Large intestine (tissue), 3 donors: ENCODE data around the gene KIT. TPM values are rescaled to one million over a fixed set of nuclear protein-coding genes. Genes with fewer than 3 reads are reported as not detected.

Experiments
- DNase-seq, 2 donors: peaks; one replicate each; pipeline versions ENCODE4 v3.0.0 to v3.0.0-alpha.2; 2013
- H3K27ac ChIP-seq: one replicate; pipeline ENCODE4 v1.5.1; 2013; ENCODE audit warnings: low read length
- H3K27me3 ChIP-seq: 2 replicates; pipeline ENCODE4 v1.6.1; 2013; ENCODE audit warnings: low read length; ENCODE audit not compliant: control insufficient read depth, insufficient read depth
- H3K36me3 ChIP-seq: 2 replicates; pipeline ENCODE4 v1.6.1; 2013; ENCODE audit warnings: low read length; ENCODE audit not compliant: control insufficient read depth, insufficient read depth
- H3K4me1 ChIP-seq: one replicate; pipeline ENCODE4 v1.6.1; 2013; ENCODE audit warnings: low read length; ENCODE audit not compliant: control insufficient read depth, insufficient read depth
- H3K4me3 ChIP-seq: one replicate; pipeline ENCODE4 v1.5.1; 2013; ENCODE audit warnings: low read length
- H3K9me3 ChIP-seq: one replicate; pipeline ENCODE4 v1.6.1; 2013; ENCODE audit warnings: mild to moderate bottlenecking, low read depth, low read length, moderate library complexity; ENCODE audit not compliant: control insufficient read depth
- WGBS: methylation state at CpG from one replicate; pipeline ENCODE4 v1.1.5; 2013; ENCODE audit warnings: low lambda C conversion rate; ENCODE audit not compliant: insufficient coverage; 5-methylcytosine and 5-hydroxymethylcytosine counted together
- polyA plus RNA-seq: library from polyadenylated mRNA; unstranded; fragments of 120-200 nt; gene quantifications from one replicate; pipeline ENCODE4 v1.2.1, GENCODE V29; 2013

The KIT gene
- polyA plus RNA-seq, 1 donor, result 20.3 TPM

DNA sequence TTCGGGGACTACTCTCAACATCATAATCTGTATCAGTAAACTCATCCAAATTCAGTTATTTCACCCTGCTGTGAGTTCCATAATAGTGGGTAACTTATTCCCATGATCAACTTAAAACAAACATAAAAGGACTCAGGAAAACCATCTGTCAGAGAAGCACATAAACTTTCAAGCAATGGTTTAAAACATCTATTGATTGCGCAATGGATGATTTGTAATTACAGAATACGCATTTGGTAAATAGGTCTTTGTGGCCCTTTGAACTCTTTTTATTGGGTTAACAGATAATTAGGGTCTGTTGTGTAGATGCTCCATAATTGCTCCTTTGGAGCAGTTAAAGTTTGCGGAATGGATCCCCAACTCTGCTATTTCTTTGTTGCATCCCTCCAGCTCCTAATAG is 115.3 kb downstream of the KIT start:
- no peaks in the 10 kb centered on the region for H3K36me3 ChIP-seq
- WGBS, result 88% methylated on average over 2 of the region's 4 CpGs
- no peaks in the 10 kb centered on the region for H3K4me1 ChIP-seq
- peaks cover 2% of the 10 kb centered on the region for H3K27me3 ChIP-seq
- DNase-seq, result no peak
- no peaks in the 10 kb centered on the region for H3K9me3 ChIP-seq
- H3K4me3 ChIP-seq, result no peak overlapping the region
- H3K27ac ChIP-seq, result no peak overlapping the region

DNA sequence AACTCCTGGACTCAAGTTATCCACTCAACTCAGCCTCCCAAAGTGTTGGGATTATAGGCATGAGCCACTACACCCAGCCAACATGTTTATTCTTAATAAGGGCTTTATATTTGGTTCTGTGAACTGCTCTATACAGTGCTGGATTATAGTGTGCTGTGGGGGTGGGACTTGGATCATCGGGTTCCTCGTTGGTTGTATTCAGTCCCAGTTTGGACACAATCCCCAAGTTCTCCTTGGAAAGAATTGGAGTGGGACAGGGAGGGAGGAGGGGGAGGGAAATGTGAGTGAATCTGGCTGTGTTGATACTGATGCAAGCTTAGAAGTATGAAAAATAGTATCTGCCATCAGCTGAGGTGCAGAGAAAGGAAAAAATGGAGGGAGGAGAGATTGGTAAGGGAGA is 121.3 kb downstream of the KIT start:
- Histone ChIP-seq H3K9me3 (no peaks in the 10 kb centered on the region), H3K27me3 (peaks cover 2% of the 10 kb centered on the region), H3K4me3 (no peak overlapping the region), H3K4me1 (no peaks in the 10 kb centered on the region), H3K27ac (no peak overlapping the region), H3K36me3 (no peaks in the 10 kb centered on the region)
- no peak for DNase-seq
- WGBS, result no CpG with 5 or more reads among the region's 2 CpGs

DNA sequence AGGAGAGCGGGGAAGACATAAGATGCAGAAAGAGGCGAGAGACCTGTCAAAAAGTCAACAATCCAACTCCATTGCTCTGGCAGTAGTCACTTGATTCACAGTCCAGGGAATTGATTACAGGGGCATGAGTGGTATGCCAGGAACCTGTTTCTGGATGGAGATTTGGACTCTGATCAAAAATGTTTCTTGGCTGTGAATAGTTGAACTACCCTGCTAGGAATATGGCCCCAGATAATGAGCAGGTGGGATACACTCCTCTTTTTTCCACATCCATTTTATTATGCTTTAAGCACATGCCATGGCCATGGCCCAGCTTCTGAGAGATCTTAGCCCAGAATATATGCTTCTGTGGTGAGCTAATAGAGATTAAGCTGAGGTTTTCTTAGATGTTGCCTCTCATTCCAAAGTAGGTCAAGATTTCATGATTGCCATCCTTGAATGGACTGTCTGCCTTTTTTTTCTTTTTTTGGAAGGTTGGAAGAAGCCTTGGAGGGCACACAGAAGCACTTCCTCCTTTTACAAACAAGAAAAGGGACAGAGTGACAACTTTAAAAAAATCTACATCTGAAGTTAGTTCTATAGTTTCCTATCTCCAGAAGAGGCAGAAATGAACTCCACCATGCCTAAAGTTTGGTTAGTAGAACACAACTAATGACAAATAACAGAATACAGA is 121.9 kb downstream of the KIT start:
- 100% methylated on average over 2 of the region's 2 CpGs for WGBS
- no peaks in the 10 kb centered on the region for H3K9me3 ChIP-seq
- H3K36me3 ChIP-seq, result no peaks in the 10 kb centered on the region
- no peak overlapping the region for H3K4me3 ChIP-seq
- H3K27me3 ChIP-seq, result peaks cover 2% of the 10 kb centered on the region
- no peak overlapping the region for H3K27ac ChIP-seq
- no peaks in the 10 kb centered on the region for H3K4me1 ChIP-seq
- no peak for DNase-seq

DNA sequence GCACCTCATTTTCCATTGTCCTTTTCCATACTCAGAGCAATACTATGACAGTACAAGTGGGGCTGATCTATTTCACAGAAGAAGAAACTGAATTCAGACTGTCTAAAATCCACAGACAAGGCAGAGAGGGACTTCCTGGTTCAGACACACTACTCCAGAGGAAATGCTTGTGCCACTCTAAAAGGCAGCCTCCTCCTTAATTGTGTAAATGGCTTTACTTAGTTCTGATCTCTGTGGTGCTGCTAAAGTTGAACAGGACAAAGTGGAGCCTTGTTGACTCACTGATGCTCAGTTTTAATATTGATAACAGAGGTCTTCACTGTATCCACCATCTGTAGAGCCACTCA is 122.4 kb downstream of the KIT start:
- peaks cover 2% of the 10 kb centered on the region for H3K27me3 ChIP-seq
- H3K9me3 ChIP-seq, result no peaks in the 10 kb centered on the region
- H3K4me3 ChIP-seq, result no peak overlapping the region
- H3K36me3 ChIP-seq, result no peaks in the 10 kb centered on the region
- H3K4me1 ChIP-seq, result no peaks in the 10 kb centered on the region
- no peak overlapping the region for H3K27ac ChIP-seq
- no peak for DNase-seq

DNA sequence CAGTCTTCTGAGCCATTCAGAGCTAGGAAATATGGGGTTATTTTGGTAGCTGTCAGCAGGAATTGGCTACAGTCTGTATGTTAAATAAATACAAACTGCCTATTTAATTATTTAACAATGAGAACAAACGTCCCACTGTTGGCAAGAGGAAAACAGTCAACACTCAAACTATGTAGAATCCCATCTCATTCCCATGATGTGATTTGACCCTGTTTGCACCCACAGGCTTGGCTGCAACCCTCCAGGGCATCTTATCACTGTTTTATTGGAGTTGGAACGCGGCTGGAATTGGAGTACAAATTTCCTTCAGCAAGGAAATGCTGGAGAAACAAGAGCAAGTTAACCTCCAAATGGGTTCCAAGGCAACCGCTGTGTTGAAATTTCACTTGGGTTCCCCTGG is 124.0 kb downstream of the KIT start:
- no peaks in the 10 kb centered on the region for H3K27me3 ChIP-seq
- no CpG with 5 or more reads among the region's 4 CpGs for WGBS
- H3K9me3 ChIP-seq, result no peaks in the 10 kb centered on the region
- no peak overlapping the region for H3K4me3 ChIP-seq
- H3K27ac ChIP-seq, result no peak overlapping the region
- H3K36me3 ChIP-seq, result no peaks in the 10 kb centered on the region
- DNase-seq, result peak in 1 of 2 donors; percentile 5
- H3K4me1 ChIP-seq, result no peaks in the 10 kb centered on the region

DNA sequence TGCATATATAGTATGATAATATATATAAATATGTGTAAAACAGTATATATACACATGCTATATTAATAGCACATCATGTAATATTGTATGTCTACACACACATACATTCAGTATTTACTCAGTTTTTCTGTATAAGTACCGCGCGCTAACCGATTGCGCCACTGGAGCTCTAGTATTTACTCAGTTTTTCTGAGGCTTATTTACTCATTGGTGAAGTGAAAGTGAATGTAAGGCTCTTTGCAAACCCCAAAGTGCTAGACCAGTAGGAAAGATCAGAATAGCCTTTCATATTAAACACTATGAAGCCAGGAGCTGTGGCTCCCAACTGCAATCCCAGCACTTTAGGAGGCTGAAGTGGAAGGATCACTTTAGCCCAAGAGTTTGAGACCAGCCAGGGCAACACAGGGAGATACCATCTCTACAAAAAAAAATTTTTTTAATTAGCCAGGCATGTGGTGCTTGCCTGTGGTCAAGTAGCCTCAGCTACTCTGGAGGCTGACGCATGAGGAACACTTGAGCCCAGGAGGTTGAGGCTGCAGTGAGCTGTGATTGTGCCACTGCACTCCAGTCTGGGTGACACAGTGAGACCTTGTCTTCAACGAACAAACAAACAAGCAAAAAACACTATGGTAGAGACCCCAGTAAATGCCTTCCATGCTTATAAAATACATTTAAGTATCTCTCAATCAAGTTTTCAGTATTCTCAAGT is 125.8 kb downstream of the KIT start:
- peak overlapping the region; percentile 43 for H3K27ac ChIP-seq
- H3K4me1 ChIP-seq, result no peaks in the 10 kb centered on the region
- DNase-seq, result no peak
- no peaks in the 10 kb centered on the region for H3K9me3 ChIP-seq
- no peak overlapping the region for H3K4me3 ChIP-seq
- WGBS, result no CpG with 5 or more reads among the region's 7 CpGs
- H3K36me3 ChIP-seq, result no peaks in the 10 kb centered on the region
- no peaks in the 10 kb centered on the region for H3K27me3 ChIP-seq

DNA sequence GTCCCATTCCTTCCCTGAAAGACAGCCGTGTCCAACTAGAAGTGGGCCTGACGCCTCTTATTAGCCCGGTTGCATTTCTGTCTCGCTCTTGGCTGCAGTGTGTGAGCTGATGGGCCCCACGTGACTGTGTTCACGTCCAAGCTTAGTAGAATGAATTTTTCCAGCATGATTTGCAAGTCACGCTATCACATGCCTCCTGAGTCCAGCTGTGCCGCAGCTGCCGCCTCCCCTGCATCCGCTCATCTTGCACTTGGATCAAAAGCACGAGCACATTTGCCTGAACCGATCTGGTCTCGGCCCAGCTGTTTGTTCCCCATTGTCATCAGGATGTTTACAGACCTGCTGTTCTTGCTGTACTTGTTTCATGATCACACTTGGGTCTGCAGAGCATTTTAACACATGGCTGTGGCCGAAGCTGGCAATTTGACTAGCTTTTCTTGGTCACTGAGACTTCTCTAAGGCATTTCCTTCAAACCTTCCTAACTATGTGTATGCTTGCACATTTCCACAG is 126.5 kb downstream of the KIT start:
- DNase-seq, result peak; percentile 66 to 69
- Histone ChIP-seq H3K36me3 (no peaks in the 10 kb centered on the region), H3K4me3 (no peak overlapping the region), H3K27ac (peak overlapping the region; percentile 44), H3K27me3 (no peaks in the 10 kb centered on the region), H3K4me1 (no peaks in the 10 kb centered on the region), H3K9me3 (no peaks in the 10 kb centered on the region)
- no CpG with 5 or more reads among the region's 14 CpGs for WGBS
